GM12878 (cell line): ENCODE data around the gene RBMS1. TPM values are rescaled to one million over a fixed set of nuclear protein-coding genes. Genes with fewer than 3 reads are reported as not detected.

Experiments used
- ATAC-seq: fragments of 200-7000 bp; cut with Tn5 transposase; 3 replicates; pipeline ENCODE4 v1.9.1; 2020; ENCODE audit warnings: mild to moderate bottlenecking, moderate library complexity
- BruUV-seq: library from RNA; stranded (reverse); fragments of 400-500 nt; replicated peaks from 2 replicates; lab custom pipeline; 2021; lab: Mats Ljungman, UMichigan
- CTCF ChIA-PET: fragments of 300-600 bp; sonication (Branson Sonifier 250); formaldehyde crosslinking; extraction: SDS; loops from one replicate; lab custom pipeline; 2021; ENCODE audit warnings: inconsistent platforms; lab: Yijun Ruan, JAX
- POLR2A ChIA-PET: fragments of 350-600 bp; formaldehyde crosslinking; extraction: SDS; loops from one replicate; lab custom pipeline; 2021; ENCODE audit warnings: inconsistent platforms; lab: Charles Lee
- RAD21 ChIA-PET: fragments of 300-600 bp; sonication (Branson Sonifier 250); formaldehyde crosslinking; loops from one replicate; lab custom pipeline; 2023; ENCODE audit warnings: antibody characterized with exemption; ENCODE audit not compliant: unreplicated experiment; lab: Charles Lee
- SMC1A ChIA-PET: fragments of 300-600 bp; sonication (Branson Sonifier 250); formaldehyde crosslinking; loops from one replicate; lab custom pipeline; 2023; ENCODE audit not compliant: unreplicated experiment, uncharacterized antibody; lab: Charles Lee
- DNase-seq: peaks from one replicate; pipeline ENCODE4 v3.0.0-alpha.2; 2011; ENCODE audit warnings: low read depth, low spot score
- FAIRE-seq: peaks from 3 replicates; lab custom pipeline; 2011; peaks lifted over from hg19 to GRCh38; lab: Jason Lieb, UNC
- H2AFZ ChIP-seq: 2 replicates; pipeline ENCODE4 v1.6.0; 2011; ENCODE audit warnings: low read depth, low read length, control low read depth; ENCODE audit not compliant: control insufficient read depth
- H3K27ac ChIP-seq: 2 replicates; pipeline ENCODE4 v1.5.1; 2011; ENCODE audit warnings: control low read depth; ENCODE audit not compliant: control insufficient read depth, insufficient read depth
- H3K27me3 ChIP-seq, 2 experiments: replicated peaks in 1 of 2; 2 replicates each; pipeline versions ENCODE4 v1.6.0 to v1.6.1; 2011; ENCODE audit warnings: low read length in 1 of 2; ENCODE audit not compliant: control insufficient read depth in 2 of 2, insufficient read depth in 2 of 2
- H3K36me3 ChIP-seq, 2 experiments: 2 replicates each; pipeline ENCODE4 v1.5.1; 2011; ENCODE audit warnings: low read length in 1 of 2; ENCODE audit not compliant: control insufficient read depth in 2 of 2, insufficient read depth in 2 of 2
- H3K4me1 ChIP-seq: 2 replicates; pipeline ENCODE4 v1.6.1; 2011; ENCODE audit warnings: mild to moderate bottlenecking, low read length, moderate library complexity, mixed read lengths; ENCODE audit not compliant: control insufficient read depth, insufficient read depth
- H3K4me2 ChIP-seq: 2 replicates; pipeline ENCODE4 v1.6.0; 2011; ENCODE audit warnings: control low read depth; ENCODE audit not compliant: control insufficient read depth, insufficient read depth
- H3K4me3 ChIP-seq: fragments of 200-600 bp; sonication (generic); 2 replicates; pipeline ENCODE4 v1.5.1; 2016
- H3K79me2 ChIP-seq: 2 replicates; pipeline ENCODE4 v1.6.0; 2011; ENCODE audit warnings: low read length; ENCODE audit not compliant: control insufficient read depth, insufficient read depth
- H3K9ac ChIP-seq: 2 replicates; pipeline ENCODE4 v1.8.0; 2011; ENCODE audit warnings: low read length, control low read depth, mixed read lengths; ENCODE audit not compliant: control insufficient read depth, insufficient read depth
- H3K9me3 ChIP-seq: replicated peaks from 3 replicates; pipeline ENCODE4 v1.5.1; 2011; ENCODE audit warnings: mild to moderate bottlenecking, low read length; ENCODE audit not compliant: control insufficient read depth, insufficient read depth
- H4K20me1 ChIP-seq: 2 replicates; pipeline ENCODE4 v1.6.0; 2011; ENCODE audit not compliant: control insufficient read depth, insufficient read depth
- ATF3 ChIP-seq: IDR thresholded peaks from 2 replicates; pipeline ENCODE4 v1.6.1; 2011; ENCODE audit warnings: low read depth, mild to moderate bottlenecking, low read length, moderate library complexity, borderline replicate concordance; ENCODE audit errors: extremely low read depth
- BACH1 ChIP-seq: fragments of 450-650 bp; IDR thresholded peaks from 2 replicates; pipeline ENCODE4 v1.6.1; 2017; ENCODE audit warnings: mild to moderate bottlenecking, borderline replicate concordance
- BCL11A ChIP-seq: IDR thresholded peaks from 2 replicates; pipeline ENCODE4 v1.6.1; 2011; ENCODE audit warnings: low read depth, low read length
- CBFB ChIP-seq: IDR thresholded peaks from 2 replicates; pipeline ENCODE4 v1.6.1; 2016; ENCODE audit warnings: antibody characterized with exemption, low read depth
- CBX3 ChIP-seq: fragments of 200-600 bp; sonication (generic); IDR thresholded peaks from 2 replicates; pipeline ENCODE4 v1.6.1; 2016; ENCODE audit warnings: low read depth, borderline replicate concordance
- FOXM1 ChIP-seq: IDR thresholded peaks from 2 replicates; pipeline ENCODE4 v1.6.1; 2012; ENCODE audit warnings: low read depth, mild to moderate bottlenecking, inconsistent platforms, low read length, moderate library complexity
- GATAD2B ChIP-seq: fragments of 450-650 bp; conservative IDR thresholded peaks from 2 replicates; pipeline ENCODE4 v1.6.1; 2017; ENCODE audit warnings: low read depth, mild to moderate bottlenecking, moderate library complexity
- KDM1A ChIP-seq: fragments of 200-600 bp; sonication (generic); IDR thresholded peaks from 2 replicates; pipeline ENCODE4 v1.6.1; 2016; ENCODE audit warnings: borderline replicate concordance
- MTA3 ChIP-seq: IDR thresholded peaks from 2 replicates; pipeline ENCODE4 v1.6.1; 2012; ENCODE audit warnings: low read length, inconsistent platforms, borderline replicate concordance
- MYB ChIP-seq: fragments of 150-350 bp; IDR thresholded peaks from 2 replicates; pipeline ENCODE4 v1.6.1; 2014; ENCODE audit warnings: mild to moderate bottlenecking, low read depth, low read length, borderline replicate concordance
- MYC ChIP-seq: IDR thresholded peaks from 2 replicates; pipeline ENCODE4 v1.6.1; 2011; ENCODE audit warnings: mild to moderate bottlenecking, low read length, moderate library complexity, inconsistent platforms; ENCODE audit not compliant: insufficient read depth, insufficient replicate concordance, insufficient read length, severe bottlenecking
- NR2F1 ChIP-seq: fragments of 450-650 bp; conservative IDR thresholded peaks from 2 replicates; pipeline ENCODE4 v1.6.1; 2017; ENCODE audit warnings: mild to moderate bottlenecking
- SKIL ChIP-seq: fragments of 450-650 bp; IDR thresholded peaks from 2 replicates; pipeline ENCODE4 v1.6.1; 2017; ENCODE audit warnings: mild to moderate bottlenecking, low read depth, inconsistent platforms; ENCODE audit not compliant: poor library complexity, severe bottlenecking
- SMC3 ChIP-seq: IDR thresholded peaks from 2 replicates; pipeline ENCODE4 v1.6.1; 2011; ENCODE audit warnings: low read length, improper control_type of control experiment, borderline replicate concordance
- SP1 ChIP-seq: IDR thresholded peaks from one replicate; pipeline ENCODE4 v1.6.1; 2011; ENCODE audit warnings: low read depth, low read length
- SREBF1 ChIP-seq: IDR thresholded peaks from 2 replicates; pipeline ENCODE4 v1.6.1; 2012; ENCODE audit warnings: mild to moderate bottlenecking, low read length
- YY1 ChIP-seq: IDR thresholded peaks from 2 replicates; pipeline ENCODE4 v1.6.1; 2011; ENCODE audit warnings: low read depth, mild to moderate bottlenecking, low read length
- ZBED1 ChIP-seq: IDR thresholded peaks from 2 replicates; pipeline ENCODE4 v1.6.1; 2016; ENCODE audit warnings: borderline replicate concordance
- ZSCAN29 ChIP-seq: fragments of 450-650 bp; IDR thresholded peaks from 2 replicates; pipeline ENCODE4 v1.6.1; 2017; ENCODE audit warnings: mild to moderate bottlenecking, moderate library complexity
- in situ Hi-C: fragments of 300-500 bp; cut with MboI; formaldehyde crosslinking; loops from 9 replicates; pipeline ENCODE4 v1.14.3; 2018; ENCODE audit warnings: mixed read lengths
- intact Hi-C: fragments of 100-400 bp; cut with micrococcal nuclease; formaldehyde crosslinking; loops from one replicate; pipeline ENCODE4 v1.14.2; 2022; ENCODE audit not compliant: unreplicated experiment
- polyA plus RNA-seq, 11 experiments: library from polyadenylated mRNA; depleted of rRNA in 4 of 11; unstranded in 6 of 11; stranded (reverse) in 5 of 11; fragments of >200 nt; fragmentation: Nextera tagmentation in 4 of 11; fragmentation: Illumina TruSeq in 1 of 11; extraction: Ambion mirVana in 4 of 11; extraction: Trizol in 1 of 11; gene quantifications; 1 replicate in 1 of 11; 2 replicates in 10 of 11; pipeline versions ENCODE4 v1.2.1 to v1.2.3, GENCODE V29; 2011 to 2016; ENCODE audit warnings: inconsistent platforms in 2 of 11, missing spikeins in 2 of 11, low read depth in 1 of 11
- total RNA-seq, 4 experiments: library from RNA; depleted of rRNA in 3 of 4; stranded (reverse); fragments of >200 nt in 3 of 4; fragmentation: Illumina TruSeq in 1 of 4; extraction: Trizol in 1 of 4; gene quantifications; 2 replicates each; pipeline versions ENCODE4 v1.2.1 to v1.2.3, GENCODE V29; 2013 to 2021

Gene RBMS1
- total and polyA plus RNA-seq, 10 of the 15 experiments (the other 5 are each of a cell fraction or from before 2014, with no cell fraction given): 0.04 to 0.31 (median 0.17) TPM; not detected in 1

GRCh38 chr2:160373666-160374065 is 119.9 kb downstream of the RBMS1 start:
- no peak for TF ChIP-seq BCL11A
- no peak for TF ChIP-seq BACH1
- TF ChIP-seq ZSCAN29: no peak
- TF ChIP-seq YY1: no peak
- no peak for TF ChIP-seq NR2F1
- TF ChIP-seq MTA3: no peak
- no peak for TF ChIP-seq CBX3
- TF ChIP-seq MYB: no peak
- no peak for TF ChIP-seq ATF3
- TF ChIP-seq SMC3: no peak
- no peak for TF ChIP-seq SREBF1
- TF ChIP-seq SP1: no peak
- TF ChIP-seq GATAD2B: no peak
- TF ChIP-seq CBFB: no peak
- TF ChIP-seq SKIL: no peak
- no peak for TF ChIP-seq MYC
- no peak for TF ChIP-seq KDM1A
- TF ChIP-seq FOXM1: no peak
- no peak for TF ChIP-seq ZBED1
- TF ChIP-seq, all 136 proteins: peak for 0
- RAD21 ChIA-PET: no interaction called here
- DNase-seq (no peak), FAIRE-seq (no peak), ATAC-seq (no peak)
- H4K20me1 ChIP-seq: no peaks in the 10 kb centered on the region
- CTCF ChIA-PET: no interaction called here
- H3K9ac ChIP-seq: no peak overlapping the region
- intact Hi-C loops (no loop called here), in situ Hi-C loops (no loop called here)
- H3K79me2 ChIP-seq: no peaks in the 10 kb centered on the region
- no peaks in the 10 kb centered on the region for H3K4me1 ChIP-seq
- POLR2A ChIA-PET: no interaction called here
- H2AFZ ChIP-seq: no peak overlapping the region
- no peak overlapping the region for H3K27ac ChIP-seq
- SMC1A ChIA-PET: interaction anchor here (0.8 kb wide), 1 partner anchor 121 kb away, joined by 3 read pairs; no protein-coding TSS in a partner anchor
- no peaks in the 10 kb centered on the region for H3K9me3 ChIP-seq
- H3K4me3 ChIP-seq: no peak overlapping the region
- no TSS peak for BruUV-seq
- peaks cover 0 to 2% of the 10 kb centered on the region in 2 experiments; a peak in 1 of 4 replicates for H3K27me3 ChIP-seq
- no peaks in the 10 kb centered on the region for H3K36me3 ChIP-seq
- H3K4me2 ChIP-seq: no peak overlapping the region
